Mucosa of descending colon (tissue), 3 donors: Measurements from ENCODE around the gene FYCO1. TPM values are rescaled to one million over a fixed set of nuclear protein-coding genes. Genes with fewer than 3 reads are reported as not detected.
A peak's percentile ranks its signal among the peaks of the same experiment; 100 is the strongest.

Source experiments
- ATAC-seq: fragments of 200-7000 bp; cut with Tn5 transposase; one replicate; pipeline ENCODE4 v1.9.1; 2020; ENCODE audit warnings: mild to moderate bottlenecking, moderate library complexity
- DNase-seq, 3 donors: peaks; one replicate each; pipeline ENCODE4 v3.0.0-alpha.2; 2020
- H3K36me3 ChIP-seq: fragments of 200-600 bp; one replicate; pipeline ENCODE4 v1.8.0; 2021; ENCODE audit warnings: low read depth, mild to moderate bottlenecking
- H3K4me1 ChIP-seq: fragments of 200-600 bp; one replicate; pipeline ENCODE4 v1.8.0; 2021; ENCODE audit warnings: low read depth, mild to moderate bottlenecking
- H3K4me3 ChIP-seq: fragments of 200-600 bp; one replicate; pipeline ENCODE4 v1.8.0; 2021; ENCODE audit warnings: mild to moderate bottlenecking
- H3K9me3 ChIP-seq: fragments of 200-600 bp; one replicate; pipeline ENCODE4 v1.8.0; 2021; ENCODE audit warnings: mild to moderate bottlenecking
- intact Hi-C, 2 donors: fragments of 100-400 bp; cut with DNase I in 1 of 2; cut with micrococcal nuclease in 1 of 2; formaldehyde crosslinking; loops; one replicate each; pipeline versions ENCODE4 v1.11.0 to v1.11.1; 2022; cut with DNase I, micrococcal nuclease
- total RNA-seq, 3 donors: library from RNA; stranded (reverse); fragmentation: NEBNext Ultra II Directional in 2 of 3; extraction: Animal tissue kit (Norgen Biotek cat#: 25700) in 2 of 3; gene quantifications; one replicate each; pipeline versions ENCODE4 v1.2.1 to v1.2.4, GENCODE V29; 2021 to 2023
- TF ChIP-seq, protein P1 (sequence below): fragments of 200-600 bp; IDR thresholded peaks from one replicate; pipeline ENCODE4 v1.8.0; 2022; ENCODE audit warnings: antibody characterized with exemption, mild to moderate bottlenecking
- donor health status: DM: no; HTN: no; CAD: no; lungs with moderate emphysema.
- donor health status: DM: no; HTN: no; CAD: no.
- donor health status: DM: no; HTN: yes; CAD: no.

Gene FYCO1
- total RNA-seq, 3 donors from 2014 or later = 25.4 to 76.5 (median 27.7) TPM

DNA sequence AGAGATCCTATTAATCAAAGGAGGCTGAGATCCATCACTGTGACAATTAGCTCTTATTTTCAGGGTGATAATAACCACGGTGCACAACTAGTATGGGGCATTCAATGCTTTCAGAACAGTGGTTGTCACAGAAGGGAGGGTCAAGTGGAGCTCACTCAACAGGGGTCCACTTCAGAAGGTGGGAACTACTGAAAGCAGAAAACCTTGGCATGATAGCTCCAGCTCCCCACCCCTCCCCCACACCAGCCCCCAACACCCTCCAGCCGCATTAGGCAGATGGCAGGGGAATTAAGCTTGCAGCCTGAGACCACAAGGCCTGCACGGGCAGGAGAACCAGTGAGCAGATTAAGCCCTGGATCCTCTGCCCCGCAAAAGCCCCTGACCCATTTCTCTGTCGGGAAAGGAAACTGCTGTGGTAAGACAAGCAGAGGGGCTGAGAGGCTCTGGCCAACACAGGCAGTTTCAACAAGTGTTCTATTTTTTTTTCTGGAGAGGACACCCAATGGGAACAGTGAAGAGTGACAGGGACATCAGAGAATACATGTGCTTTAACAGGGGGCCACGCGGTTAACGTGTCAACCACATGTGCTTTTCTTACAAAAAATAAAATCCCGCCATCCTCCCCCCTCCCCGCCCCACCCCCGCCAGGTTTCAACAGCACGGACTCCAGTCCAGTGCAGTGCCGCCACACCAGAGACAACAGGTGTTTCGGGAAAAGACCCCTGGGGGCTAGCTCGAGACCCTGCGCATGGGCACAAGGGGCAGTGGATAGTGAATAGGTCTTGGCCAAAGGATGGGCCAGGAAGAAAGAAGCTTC, 997 bp downstream of the FYCO1 start:
- intact Hi-C loops = no loop called here
- DNase-seq (peak; percentile 38 to 63 (median 47)), ATAC-seq (peak; percentile 51)
- Histone ChIP-seq H3K4me1 (peaks cover 19% of the 10 kb centered on the region), H3K9me3 (no peaks in the 10 kb centered on the region), H3K4me3 (peak overlapping the region; percentile 86), H3K36me3 (no peaks in the 10 kb centered on the region)
- TF ChIP-seq, protein P1, sequence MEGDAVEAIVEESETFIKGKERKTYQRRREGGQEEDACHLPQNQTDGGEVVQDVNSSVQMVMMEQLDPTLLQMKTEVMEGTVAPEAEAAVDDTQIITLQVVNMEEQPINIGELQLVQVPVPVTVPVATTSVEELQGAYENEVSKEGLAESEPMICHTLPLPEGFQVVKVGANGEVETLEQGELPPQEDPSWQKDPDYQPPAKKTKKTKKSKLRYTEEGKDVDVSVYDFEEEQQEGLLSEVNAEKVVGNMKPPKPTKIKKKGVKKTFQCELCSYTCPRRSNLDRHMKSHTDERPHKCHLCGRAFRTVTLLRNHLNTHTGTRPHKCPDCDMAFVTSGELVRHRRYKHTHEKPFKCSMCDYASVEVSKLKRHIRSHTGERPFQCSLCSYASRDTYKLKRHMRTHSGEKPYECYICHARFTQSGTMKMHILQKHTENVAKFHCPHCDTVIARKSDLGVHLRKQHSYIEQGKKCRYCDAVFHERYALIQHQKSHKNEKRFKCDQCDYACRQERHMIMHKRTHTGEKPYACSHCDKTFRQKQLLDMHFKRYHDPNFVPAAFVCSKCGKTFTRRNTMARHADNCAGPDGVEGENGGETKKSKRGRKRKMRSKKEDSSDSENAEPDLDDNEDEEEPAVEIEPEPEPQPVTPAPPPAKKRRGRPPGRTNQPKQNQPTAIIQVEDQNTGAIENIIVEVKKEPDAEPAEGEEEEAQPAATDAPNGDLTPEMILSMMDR = no peak

DNA sequence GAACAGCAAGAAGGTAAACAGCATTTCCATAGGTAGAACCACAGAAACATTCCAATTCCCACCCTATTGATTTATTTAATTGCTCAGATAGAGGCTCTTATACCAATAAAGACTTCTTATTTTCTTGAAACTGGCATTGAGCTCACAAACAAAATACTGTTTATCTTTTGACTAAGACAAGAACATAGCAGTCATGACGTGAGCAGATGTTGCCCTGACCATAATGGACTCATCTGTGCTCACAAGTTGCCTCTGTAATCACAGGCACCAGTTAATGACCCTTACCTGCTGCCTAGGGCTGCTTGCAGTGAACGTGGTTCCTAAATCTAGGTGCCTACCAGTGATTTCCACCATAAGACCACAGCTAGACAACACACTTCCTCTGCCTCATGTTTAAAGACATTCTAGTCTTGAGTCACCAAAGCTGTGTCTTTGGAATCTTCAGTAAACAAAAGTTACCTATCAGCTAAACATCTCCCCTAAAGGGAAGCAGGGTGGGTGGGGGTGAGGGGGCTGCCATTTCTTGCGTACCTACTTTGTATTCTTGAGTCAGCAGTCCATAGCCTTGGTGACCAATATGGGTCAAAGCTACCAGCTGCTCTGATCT, 2.1 kb downstream of the FYCO1 start:
- intact Hi-C loops = no loop called here
- TF ChIP-seq, protein P1 = no peak
- no peak for ATAC-seq
- Histone ChIP-seq H3K9me3 (no peaks in the 10 kb centered on the region), H3K4me3 (no peak overlapping the region), H3K36me3 (no peaks in the 10 kb centered on the region), H3K4me1 (peaks cover 20% of the 10 kb centered on the region)
- no peak for DNase-seq

DNA sequence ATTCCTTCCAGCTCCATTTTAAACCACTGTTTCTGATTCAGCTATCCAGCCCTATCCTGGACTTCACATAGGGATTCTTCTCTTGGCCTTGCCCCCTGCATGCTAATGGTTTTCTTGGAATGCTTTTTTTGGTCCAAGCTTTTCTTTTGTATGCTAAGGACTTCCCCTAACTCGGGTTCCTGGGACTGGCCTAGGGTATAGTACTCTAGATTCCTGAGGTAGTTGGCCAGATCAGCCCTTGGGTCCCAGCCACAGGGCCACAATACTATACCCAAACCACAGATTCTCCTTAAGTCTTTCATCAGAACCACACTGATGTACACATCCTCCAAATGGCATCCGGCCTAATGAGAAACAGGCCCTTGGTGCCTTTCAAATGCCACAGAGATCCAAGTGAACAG, 2.8 kb downstream of the FYCO1 start:
- TF ChIP-seq, protein P1 = no peak
- DNase-seq (no peak), ATAC-seq (no peak)
- no peaks in the 10 kb centered on the region for H3K36me3 ChIP-seq
- peaks cover 27% of the 10 kb centered on the region for H3K4me1 ChIP-seq
- intact Hi-C loops = no loop called here
- no peak overlapping the region for H3K4me3 ChIP-seq
- no peaks in the 10 kb centered on the region for H3K9me3 ChIP-seq

DNA sequence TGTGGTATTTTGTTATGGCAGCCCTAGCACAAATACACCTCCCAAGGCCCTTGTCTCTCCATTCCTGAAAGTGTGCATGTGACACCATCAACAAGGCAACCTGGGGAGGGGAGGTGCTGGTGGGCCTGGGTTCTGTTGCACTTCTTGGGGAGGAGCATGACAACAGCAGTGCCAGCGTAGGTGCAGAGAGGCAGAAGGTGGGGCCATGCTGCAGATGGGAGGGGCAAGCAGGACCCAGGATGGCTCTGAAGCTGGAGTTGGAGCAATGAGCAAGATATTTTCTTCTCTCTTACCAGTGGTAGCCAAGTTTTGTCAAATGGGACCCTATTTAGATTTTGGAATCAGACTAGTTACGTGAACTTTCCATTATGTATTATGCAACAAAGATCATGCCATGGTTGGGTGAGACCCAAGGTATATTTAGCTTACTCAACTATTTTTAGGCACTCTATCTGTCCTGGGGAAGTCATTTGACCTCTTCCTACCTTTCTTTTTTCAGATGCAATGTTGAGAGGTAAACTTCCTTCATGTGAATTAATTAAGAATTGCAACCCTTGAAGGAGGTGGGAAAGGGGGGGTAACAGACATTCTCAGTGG, 3.4 kb downstream of the FYCO1 start:
- H3K4me3 ChIP-seq = no peak overlapping the region
- TF ChIP-seq, protein P1 = no peak
- H3K4me1 ChIP-seq = peaks cover 33% of the 10 kb centered on the region
- DNase-seq (no peak), ATAC-seq (no peak)
- no peaks in the 10 kb centered on the region for H3K9me3 ChIP-seq
- no peaks in the 10 kb centered on the region for H3K36me3 ChIP-seq
- intact Hi-C loops = no loop called here

DNA sequence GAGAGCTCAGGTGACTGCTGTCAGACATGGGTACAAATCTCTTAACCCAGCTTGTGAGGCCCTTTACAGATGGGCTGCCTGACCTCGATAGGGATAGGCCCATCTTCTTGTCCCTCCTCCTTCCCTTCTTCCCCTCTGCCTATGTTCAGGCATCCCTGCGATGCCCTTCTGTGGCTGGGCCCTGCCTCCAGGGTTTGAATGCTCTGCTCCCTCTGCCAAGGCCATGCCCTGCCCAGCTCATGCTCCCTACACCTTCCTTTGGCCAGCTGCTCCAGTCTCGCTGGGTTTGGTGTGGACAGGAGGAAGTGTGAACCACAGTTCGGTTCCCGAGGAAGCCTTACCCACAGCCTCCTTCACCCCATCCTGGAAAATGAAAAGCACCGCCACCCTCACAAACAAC, 4.3 kb downstream of the FYCO1 start:
- H3K9me3 ChIP-seq = no peaks in the 10 kb centered on the region
- peaks cover 40% of the 10 kb centered on the region for H3K4me1 ChIP-seq
- TF ChIP-seq, protein P1 = no peak
- no peak overlapping the region for H3K4me3 ChIP-seq
- no peak for DNase-seq
- H3K36me3 ChIP-seq = no peaks in the 10 kb centered on the region
- intact Hi-C loops = no loop called here
- ATAC-seq = no peak
